ENCODE measurements around the gene CACNA1C.

CACNA1C gene

DNA sequence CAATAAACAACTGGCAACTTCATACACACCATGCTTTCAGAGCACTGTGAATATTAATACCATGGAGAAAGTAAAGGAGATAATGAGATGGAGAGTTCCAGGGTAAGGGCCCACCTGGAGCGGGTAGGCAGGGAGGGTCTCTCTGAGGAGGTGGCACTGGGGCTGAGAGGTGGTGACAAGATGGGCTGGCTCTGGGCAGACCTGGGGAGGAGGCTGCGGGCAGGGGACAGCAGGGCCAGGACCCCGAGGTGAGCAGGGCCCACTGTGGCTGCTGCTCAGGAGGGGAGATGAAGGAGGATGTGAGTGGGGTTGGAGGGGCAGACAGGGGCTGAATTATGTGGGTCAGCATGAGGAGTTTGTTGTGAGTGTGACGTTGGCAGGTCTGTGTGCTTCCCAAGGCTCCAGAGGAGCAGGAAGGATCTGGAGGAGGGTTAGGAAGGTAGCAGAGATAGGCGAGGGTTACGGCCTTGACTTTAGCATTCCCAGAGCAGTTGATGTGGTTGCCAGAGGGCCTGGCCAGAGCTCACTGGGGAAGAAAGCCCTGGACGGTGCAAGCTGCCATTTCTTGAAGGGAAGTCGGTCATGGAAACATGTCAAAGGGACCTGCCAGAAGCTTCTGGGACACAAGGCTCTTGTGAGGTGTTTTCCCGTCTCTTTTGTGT lies 88.2 kb downstream of the CACNA1C start:
- DNase-seq (ENCODE audit: low spot score) = no peak

- DNase-seq (ENCODE audit: low spot score) = no peak
Observed at GRCh38 chr12:2142068-2142467, 89.3 kb downstream of the CACNA1C start.

- no peak for DNase-seq (ENCODE audit: low spot score)
Observed at GRCh38 chr12:2144951-2145350, 92.2 kb downstream of the CACNA1C start.

GRCh38 chr12:2145433-2145998 lies 92.7 kb downstream of the CACNA1C start:
- no peak for DNase-seq (ENCODE audit: low spot score)

- DNase-seq (ENCODE audit: low spot score) = no peak
Observed at GRCh38 chr12:2147335-2147734, 94.5 kb downstream of the CACNA1C start.

DNA sequence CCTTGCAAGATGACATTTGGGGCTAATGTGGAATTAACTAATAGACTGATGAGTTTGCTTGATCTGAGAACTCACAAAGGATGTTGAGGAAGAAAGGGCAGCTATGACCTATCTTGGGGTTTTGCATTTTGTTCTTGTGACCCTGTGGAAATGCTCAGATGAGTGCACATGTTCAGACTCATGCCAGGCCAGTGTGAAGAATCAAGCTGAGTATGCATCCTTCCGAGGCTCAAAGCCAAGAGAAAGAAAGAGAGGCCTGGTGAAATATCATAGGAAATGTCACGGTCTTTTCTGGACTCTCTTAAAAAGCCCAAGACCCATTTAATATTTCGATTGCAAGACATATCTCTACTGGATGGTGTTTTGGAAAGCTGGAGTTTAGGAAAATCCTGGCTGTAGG lies 96.3 kb downstream of the CACNA1C start:
- DNase-seq (ENCODE audit: low spot score) = no peak

- no peak for DNase-seq (ENCODE audit: low spot score)
Observed at GRCh38 chr12:2150833-2151232, 98.0 kb downstream of the CACNA1C start.

DNA sequence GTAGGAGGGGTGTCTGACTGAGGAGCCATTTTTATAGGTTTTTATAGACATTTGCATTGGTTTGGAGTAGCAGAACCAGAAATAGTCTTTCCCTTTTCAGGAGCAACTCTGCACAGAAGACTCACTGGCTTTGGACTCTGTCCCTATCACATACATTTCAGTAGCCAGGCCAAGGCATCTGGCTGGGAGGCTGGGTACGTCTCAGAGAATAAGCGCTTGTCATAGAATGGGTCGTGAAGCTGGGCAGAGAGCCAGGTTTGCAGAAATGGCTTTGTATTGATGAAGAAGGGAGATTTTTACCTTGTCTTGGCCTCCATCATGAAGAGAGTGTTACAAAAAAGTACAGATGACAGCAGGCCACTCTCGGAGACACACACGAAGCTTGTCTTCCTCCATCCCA lies 98.6 kb downstream of the CACNA1C start:
- no peak for DNase-seq (ENCODE audit: low spot score)

DNA sequence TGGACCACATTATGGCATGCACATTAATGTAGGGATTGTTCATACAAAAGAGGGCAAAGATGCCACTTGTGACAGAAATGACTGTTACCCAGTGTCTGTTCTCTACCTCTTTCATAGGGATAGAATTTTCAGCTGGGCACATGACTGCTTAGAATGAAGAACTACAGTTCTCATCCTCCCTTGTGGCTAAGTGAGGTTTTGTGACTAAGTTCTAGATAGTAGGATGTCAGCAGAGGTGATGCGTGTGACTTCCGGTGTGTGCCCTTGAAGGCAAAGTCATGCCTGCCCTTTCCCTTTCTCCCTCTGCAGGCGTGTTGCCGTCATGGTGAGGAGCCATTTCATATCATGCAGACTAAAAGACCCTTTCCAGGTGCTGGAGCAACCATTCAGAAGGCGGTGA lies 99.3 kb downstream of the CACNA1C start:
- no peak for DNase-seq (ENCODE audit: low spot score)

- no peak for DNase-seq (ENCODE audit: low spot score)
Observed at GRCh38 chr12:2154050-2154449, 101.3 kb downstream of the CACNA1C start.

GRCh38 chr12:2154521-2154920 lies 101.7 kb downstream of the CACNA1C start:
- DNase-seq (ENCODE audit: low spot score) = no peak

DNA sequence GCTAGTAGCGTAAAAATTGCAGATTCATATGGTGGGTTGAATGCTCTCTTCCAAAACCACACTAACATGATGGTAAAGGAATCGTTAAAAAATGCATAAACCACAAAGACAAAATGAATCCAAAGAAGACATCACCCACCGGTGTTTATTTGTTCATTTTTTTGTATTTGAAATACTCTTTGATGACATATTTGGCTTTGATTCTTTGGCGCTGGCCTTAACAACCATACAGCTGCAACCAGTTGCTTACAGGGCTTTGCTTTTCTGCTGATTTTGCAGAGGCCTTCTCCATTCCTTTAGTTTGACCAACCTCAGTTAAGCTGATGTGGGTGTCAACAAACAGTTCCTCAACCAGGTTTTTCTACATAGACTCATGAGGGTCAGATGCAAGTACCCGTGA lies 103.5 kb downstream of the CACNA1C start:
- no peak for DNase-seq (ENCODE audit: low spot score)

- no peak for DNase-seq (ENCODE audit: low spot score)
Observed at GRCh38 chr12:2160043-2160442, 107.3 kb downstream of the CACNA1C start.

- DNase-seq (ENCODE audit: low spot score) = no peak
Observed at GRCh38 chr12:2161473-2161872, 108.7 kb downstream of the CACNA1C start.

DNA sequence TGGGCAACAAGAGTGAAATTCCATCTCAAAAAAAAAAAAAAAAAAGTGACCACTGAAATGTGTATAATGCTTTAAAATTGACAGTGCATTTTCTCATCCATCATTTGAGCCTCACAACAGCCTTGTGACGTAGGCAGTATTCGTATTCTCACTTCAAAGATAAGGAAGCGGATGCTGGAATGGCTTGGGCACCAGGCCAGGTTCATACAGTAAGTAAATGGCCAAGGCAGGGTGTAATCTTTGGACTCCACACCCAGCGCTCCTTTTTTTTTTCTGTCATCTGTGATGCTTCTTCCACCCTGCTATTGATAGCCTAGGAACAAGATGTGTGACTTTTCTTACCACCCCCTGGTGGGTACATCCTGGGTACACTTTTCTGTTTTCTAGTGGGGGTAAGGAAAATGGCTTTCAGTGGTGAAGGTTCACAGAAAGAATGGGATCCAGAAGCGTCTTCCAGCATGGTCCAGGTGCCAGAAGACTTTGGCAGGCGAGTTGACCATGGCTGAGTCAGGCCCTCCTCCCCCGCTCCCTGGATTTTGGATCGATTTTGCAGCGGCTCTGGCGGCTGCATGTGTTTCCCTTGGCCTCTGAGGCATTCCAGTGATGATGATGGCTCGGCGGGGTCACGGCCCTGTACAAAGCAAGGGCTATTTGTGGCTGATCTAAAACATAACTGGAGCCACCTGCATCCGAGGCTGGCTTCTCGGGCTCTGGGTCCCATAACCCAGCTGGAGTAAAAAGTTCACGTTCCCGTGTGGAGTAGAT lies 110.6 kb downstream of the CACNA1C start:
- DNase-seq (ENCODE audit: low spot score) = no peak

DNA sequence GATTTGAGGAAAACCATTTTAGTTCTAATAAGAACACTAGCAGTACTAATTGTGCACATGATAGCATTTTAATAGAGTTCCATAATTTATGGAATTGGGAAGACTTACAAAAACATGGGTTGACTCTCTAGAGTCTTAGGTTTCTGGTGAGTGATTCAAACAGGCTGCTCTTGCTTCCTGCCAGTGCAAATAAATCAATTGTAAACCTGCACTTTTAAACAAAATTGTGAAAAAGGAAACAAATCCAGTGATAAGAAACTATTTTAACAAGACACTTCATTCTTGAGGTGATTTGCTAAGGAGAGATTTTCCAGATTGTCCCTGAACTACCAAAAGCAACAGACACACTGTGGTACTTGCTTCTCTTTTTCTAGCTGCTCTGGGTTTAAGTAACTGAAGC lies 112.2 kb downstream of the CACNA1C start:
- no peak for DNase-seq (ENCODE audit: low spot score)

DNA sequence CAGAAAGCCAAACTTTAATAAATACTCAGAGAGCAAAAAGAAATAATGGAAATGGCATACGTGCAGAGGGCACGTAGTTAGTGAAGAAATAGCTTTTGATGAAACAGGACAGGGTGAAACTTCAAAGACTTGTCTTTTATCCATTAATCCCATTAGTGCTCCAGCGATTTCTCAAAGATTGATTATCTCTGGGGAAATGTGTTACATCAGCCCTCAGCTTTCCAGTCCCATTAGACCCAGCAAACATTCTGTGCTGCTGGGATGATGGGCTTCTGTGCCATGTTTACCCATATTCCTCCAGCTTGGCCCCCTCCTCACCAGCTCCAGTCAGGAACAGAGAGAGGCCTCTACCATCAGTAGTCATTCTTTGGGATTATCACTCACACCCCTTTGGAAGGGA lies 113.1 kb downstream of the CACNA1C start:
- DNase-seq (ENCODE audit: low spot score) = no peak

DNA sequence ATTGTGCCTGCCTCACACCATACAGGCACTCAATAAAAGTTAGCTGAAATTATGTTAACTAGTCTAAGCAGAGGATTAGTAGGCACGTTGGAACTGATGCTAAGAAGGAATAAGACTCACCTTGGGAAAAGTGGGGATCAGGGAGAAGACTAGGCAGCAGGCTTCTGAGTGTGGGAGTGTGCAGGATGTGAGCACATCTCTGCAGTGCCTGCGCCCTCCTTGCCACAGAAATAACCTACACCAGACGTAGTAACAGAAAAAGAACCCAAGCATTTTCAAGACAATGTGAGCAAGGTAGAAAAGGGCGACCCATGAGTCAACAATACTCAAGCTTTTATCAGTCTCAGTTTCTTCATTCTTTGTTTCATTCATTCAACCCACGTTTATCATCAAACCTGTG lies 113.9 kb downstream of the CACNA1C start:
- DNase-seq (ENCODE audit: low spot score) = no peak

- DNase-seq (ENCODE audit: low spot score) = no peak
Observed at GRCh38 chr12:2167231-2167630, 114.4 kb downstream of the CACNA1C start.

DNA sequence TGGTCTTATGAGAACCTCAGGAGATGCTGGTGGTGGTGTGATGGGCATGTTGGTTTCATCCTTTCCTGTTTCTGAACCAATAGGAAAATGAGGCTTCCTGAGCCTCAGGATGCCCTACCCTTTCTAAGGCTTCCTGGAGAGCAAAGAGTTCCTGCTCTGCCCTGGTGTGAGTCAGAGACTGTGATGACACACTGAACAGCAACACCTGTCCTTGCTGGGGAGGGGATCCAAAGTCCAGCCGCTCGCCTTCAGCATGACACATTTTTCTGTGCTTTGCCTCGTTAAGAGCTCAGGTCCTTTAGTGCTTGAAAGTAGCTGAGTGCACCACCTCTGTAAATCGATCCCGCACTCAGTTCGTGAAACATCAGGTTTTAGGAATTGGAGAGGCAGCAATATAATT lies 116.0 kb downstream of the CACNA1C start:
- DNase-seq (ENCODE audit: low spot score) = peak; percentile 98

DNA sequence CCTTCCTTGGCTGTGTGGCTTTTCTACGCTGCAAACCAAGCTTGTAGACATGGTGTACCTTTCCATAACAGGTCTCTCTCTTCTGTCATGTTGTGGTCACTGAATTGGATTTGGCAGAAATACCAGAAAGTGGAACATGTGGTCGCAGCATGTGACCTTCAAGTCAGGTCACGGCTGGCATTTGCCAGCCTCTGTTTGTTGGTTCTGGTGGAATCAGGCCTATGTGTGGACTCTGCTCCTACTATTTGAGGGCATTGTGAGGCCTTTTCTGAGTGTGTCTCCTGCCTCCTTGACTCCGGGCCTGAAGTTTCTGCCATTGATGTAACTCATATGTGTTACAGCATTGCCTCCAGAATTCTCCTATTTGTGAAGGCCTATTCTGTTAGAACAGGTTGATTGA lies 116.7 kb downstream of the CACNA1C start:
- DNase-seq (ENCODE audit: low spot score) = no peak

DNA sequence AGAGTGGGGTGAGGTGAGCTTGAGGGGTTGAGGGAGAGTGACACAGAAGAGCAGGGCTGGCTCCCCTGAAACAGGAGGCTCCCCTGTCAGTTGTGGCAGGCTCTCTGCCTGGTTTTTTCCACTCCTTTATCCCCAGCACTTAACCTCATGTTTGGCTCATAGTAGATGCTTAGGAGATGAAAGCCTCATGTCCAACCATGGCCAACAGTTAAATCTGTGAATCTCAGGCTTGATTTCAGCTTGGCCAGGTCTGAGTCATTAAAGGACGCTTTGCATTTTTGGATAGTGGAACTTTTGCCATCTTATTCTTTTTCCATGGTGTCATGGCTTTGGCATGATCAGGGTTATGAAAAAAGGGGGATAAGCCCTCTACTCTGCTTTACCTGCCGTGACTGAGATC lies 117.2 kb downstream of the CACNA1C start:
- DNase-seq (ENCODE audit: low spot score) = no peak

- DNase-seq (ENCODE audit: low spot score) = no peak
Observed at GRCh38 chr12:2170376-2170775, 117.6 kb downstream of the CACNA1C start.

Data from SW480 (cell line).